HG02763 (cell line): ENCODE results near the gene LMO3.

Experiments
- ATAC-seq: cut with Tn5 transposase; IDR thresholded peaks from one replicate; pipeline ENCODE4 v1.9.1; 2021; ENCODE audit warnings: mild to moderate bottlenecking, moderate library complexity; ENCODE audit not compliant: unreplicated experiment

The LMO3 gene

GRCh38 chr12:16602412-16602811 is 3.5 kb downstream of the LMO3 start:
- ATAC-seq = no peak

GRCh38 chr12:16600525-16600924 is 5.4 kb downstream of the LMO3 start:
- ATAC-seq = no peak

- no peak for ATAC-seq
Observed at GRCh38 chr12:16599081-16599480, 6.9 kb downstream of the LMO3 start.

GRCh38 chr12:16594797-16595196 is 11.2 kb downstream of the LMO3 start:
- ATAC-seq = no peak

GRCh38 chr12:16593546-16593945 is 12.4 kb downstream of the LMO3 start:
- no peak for ATAC-seq

GRCh38 chr12:16590645-16591044 is 15.3 kb downstream of the LMO3 start:
- ATAC-seq = no peak

- ATAC-seq = no peak
Observed at GRCh38 chr12:16588812-16589211, 17.1 kb downstream of the LMO3 start.

GRCh38 chr12:16587514-16587913 is 18.4 kb downstream of the LMO3 start:
- ATAC-seq = no peak

- ATAC-seq = no peak
Observed at GRCh38 chr12:16587110-16587453, 18.9 kb downstream of the LMO3 start.

- no peak for ATAC-seq
Observed at GRCh38 chr12:16586350-16587109, 19.4 kb downstream of the LMO3 start.

GRCh38 chr12:16585781-16586180 is 20.2 kb downstream of the LMO3 start:
- ATAC-seq = no peak

GRCh38 chr12:16583969-16584745 is 21.8 kb downstream of the LMO3 start:
- no peak for ATAC-seq

GRCh38 chr12:16581416-16581815 is 24.5 kb downstream of the LMO3 start:
- no peak for ATAC-seq

- no peak for ATAC-seq
Observed at GRCh38 chr12:16579041-16579440, 26.9 kb downstream of the LMO3 start.

- ATAC-seq = no peak
Observed at GRCh38 chr12:16573398-16574077, 32.4 kb downstream of the LMO3 start.

GRCh38 chr12:16568873-16569272 is 37.1 kb downstream of the LMO3 start:
- no peak for ATAC-seq

GRCh38 chr12:16564675-16565074 is 41.3 kb downstream of the LMO3 start:
- no peak for ATAC-seq

- no peak for ATAC-seq
Observed at GRCh38 chr12:16563504-16563903, 42.5 kb downstream of the LMO3 start.

GRCh38 chr12:16562921-16563320 is 43.0 kb downstream of the LMO3 start:
- ATAC-seq = no peak

- ATAC-seq = no peak
Observed at GRCh38 chr12:16562435-16562834, 43.5 kb downstream of the LMO3 start.

- ATAC-seq = no peak
Observed at GRCh38 chr12:16560273-16560672, 45.7 kb downstream of the LMO3 start.

GRCh38 chr12:16555630-16556029 is 50.3 kb downstream of the LMO3 start:
- no peak for ATAC-seq
